ENCODE data around the gene CPAMD8. TPM values are rescaled to one million over a fixed set of nuclear protein-coding genes. Genes with fewer than 3 reads are reported as not detected.

CPAMD8 gene
- total and polyA plus RNA-seq, 10 of the 15 experiments (the other 5 are each of a cell fraction or from before 2014, with no cell fraction given): 0.12 to 0.97 (median 0.25) TPM; not detected in 3

GRCh38 chr19:17074634-17075034, 48.0 kb upstream of the CPAMD8 start (continued):
- no peak for TF ChIP-seq TCF12 (IDR thresholded peaks at IDR 0.05; ENCODE audit: low read depth, low read length)
- TF ChIP-seq YBX1 (IDR thresholded peaks at IDR 0.05): no peak
- no peak for TF ChIP-seq ETV6 (conservative IDR thresholded peaks at IDR 0.05 in 1 of 2, IDR thresholded peaks at IDR 0.05 in 1 of 2; ENCODE audit: borderline replicate concordance in 1 of 2, low read depth in 1 of 2)
- TF ChIP-seq EGR1 (IDR thresholded peaks at IDR 0.05; ENCODE audit: borderline replicate concordance in 1 of 2, low read depth in 2 of 2, low read length in 2 of 2): peak in 1 of 2 experiments; percentile 43; a peak in 1 of 3 replicates
- TF ChIP-seq PKNOX1 (IDR thresholded peaks at IDR 0.05): peak; percentile 48; the same call in 1 of the 2 replicates
- TF ChIP-seq MTA2 (IDR thresholded peaks at IDR 0.05; ENCODE audit: low read depth): no peak
- TF ChIP-seq NFYB (IDR thresholded peaks at IDR 0.05; ENCODE audit: insufficient read depth, low read depth, low read length): no peak
- TF ChIP-seq CREM (IDR thresholded peaks at IDR 0.05; ENCODE audit: low read depth): no peak
- no peak for TF ChIP-seq RB1 (IDR thresholded peaks at IDR 0.05; ENCODE audit: borderline replicate concordance)
- no peak for TF ChIP-seq FOS (IDR thresholded peaks at IDR 0.05; ENCODE audit: borderline replicate concordance, extremely low read depth, insufficient read length)

Data from GM12878 (cell line).